Stimulated activated CD8-positive, alpha-beta memory T cell treated with anti-CD3 and anti-CD28 coated beads, Interleukin-15, amount 100 ng/mL, for 24 hours (primary cell): ENCODE data around the gene DPM2.

Experiments
- DNase-seq: peaks from one replicate; pipeline ENCODE4 v3.0.0-alpha.2; 2020; ENCODE audit warnings: low read depth

The DPM2 gene

GRCh38 chr9:127973169-127974000 lies 35.7 kb upstream of the DPM2 start:
- DNase-seq, result no peak

DNA sequence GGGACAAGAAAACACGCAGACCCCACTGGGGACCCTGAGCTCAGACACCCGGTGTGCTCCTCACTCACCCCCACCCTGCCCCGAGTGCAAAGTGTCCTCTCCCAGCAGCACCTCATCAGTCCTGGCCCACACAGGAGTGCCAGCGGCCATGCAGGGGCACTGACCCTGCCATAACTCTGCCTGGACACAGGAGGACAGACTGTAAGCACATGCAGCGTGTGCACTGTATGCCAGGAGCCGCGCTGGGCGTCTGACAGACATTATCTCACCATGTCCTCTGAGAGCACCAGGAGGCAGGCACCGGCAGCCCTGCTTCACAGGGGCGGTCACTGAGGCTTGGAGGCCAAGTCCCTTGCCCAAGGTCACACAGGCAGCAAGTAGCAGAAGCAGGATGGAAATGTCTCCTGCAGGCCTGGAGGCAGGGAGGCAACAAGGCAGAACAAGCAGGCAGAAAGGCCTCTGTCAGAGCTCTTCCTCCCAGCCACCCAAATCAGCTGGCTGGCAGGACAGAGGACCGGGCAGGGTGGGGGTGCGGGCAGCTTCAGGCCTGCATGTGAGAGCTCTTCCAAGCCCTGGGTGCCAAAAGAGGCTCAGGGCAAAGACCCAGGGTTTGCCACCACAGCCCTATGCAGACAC lies 34.7 kb upstream of the DPM2 start:
- no peak for DNase-seq

DNA sequence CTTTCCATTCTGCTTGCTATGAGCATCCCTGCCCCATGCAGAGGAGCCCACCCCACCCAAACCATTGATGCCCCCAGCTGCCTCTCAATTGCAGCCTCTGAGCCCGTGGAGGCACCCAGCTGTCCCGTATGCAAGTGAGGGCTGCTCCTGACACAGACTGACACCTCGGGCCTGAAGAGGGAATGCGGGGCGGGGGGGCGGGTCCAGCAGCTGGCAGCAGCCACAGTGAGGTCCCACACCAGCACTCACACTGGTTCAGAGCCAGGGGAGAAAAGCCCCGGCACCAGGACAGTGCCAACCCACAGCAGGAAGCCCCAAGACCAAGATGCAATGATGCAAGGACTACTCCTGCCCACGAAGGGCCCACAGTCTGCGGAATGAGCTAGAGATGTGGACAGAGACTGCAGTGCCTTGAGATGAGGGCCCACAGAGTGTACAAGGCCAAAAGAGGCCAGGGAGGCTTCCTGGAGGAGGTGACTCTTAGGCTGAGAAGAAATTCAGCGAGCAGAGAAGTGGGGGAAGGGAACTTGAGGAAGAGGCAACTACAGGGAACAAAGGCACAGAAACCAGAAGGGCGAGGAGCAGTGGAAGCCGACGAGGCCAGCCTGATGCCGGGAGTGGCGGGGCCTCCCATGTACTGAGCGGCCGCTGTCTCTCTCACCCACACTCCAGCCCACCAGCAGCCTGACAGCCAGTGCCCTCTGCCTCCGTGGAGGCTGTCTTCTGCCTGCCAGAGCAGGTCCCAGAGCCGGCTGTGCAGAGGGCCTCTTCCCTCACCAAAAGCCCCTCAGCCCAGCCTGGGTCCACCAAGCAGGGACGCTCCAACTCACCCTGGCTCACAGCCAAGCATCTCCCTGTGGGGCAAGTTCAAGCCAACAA lies 33.9 kb upstream of the DPM2 start:
- DNase-seq, result no peak

DNA sequence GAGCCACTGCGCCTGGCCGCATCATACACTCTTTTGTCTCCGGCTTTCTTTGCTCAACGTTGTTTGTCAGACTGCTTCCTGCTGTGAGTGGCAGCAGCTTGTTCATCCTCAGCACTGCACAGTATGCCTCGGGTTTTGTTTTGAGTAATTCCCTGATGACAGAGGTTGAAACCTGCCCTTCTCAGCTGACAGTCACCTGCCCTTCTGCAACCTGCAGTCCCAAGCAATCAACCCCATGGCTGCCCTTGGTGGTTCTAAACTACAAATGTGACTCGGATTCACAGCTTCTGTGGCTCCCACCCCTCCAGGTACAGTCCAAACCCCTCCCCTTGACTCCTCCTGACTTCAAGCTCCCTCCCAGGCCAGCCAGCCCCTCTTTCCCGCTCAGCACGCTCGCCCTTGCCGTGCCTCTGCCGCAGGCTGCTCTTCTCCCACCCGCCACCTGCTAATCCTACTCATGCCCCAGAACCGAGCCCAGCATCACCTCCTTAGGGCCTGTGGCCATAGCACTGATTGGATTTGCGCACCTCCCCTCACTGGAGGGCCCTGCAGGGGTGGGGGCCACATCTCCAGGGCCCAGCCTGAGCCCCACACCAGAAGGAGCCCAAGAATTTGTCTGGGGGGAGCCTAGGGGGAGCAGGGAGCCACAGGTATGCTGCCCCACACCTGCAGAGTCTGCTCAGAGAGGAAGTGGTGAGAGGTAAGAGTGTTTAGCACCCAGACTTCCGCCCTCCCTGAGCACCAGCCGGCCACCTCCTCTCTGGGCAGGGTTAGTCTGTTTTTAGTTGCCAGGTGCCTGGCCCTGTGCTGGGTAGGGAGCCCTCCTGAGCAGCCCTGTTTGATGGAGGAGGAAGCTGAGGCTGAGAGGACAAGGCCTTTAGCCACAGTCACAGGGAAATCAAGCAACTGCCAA lies 33.0 kb upstream of the DPM2 start:
- DNase-seq, result no peak

DNA sequence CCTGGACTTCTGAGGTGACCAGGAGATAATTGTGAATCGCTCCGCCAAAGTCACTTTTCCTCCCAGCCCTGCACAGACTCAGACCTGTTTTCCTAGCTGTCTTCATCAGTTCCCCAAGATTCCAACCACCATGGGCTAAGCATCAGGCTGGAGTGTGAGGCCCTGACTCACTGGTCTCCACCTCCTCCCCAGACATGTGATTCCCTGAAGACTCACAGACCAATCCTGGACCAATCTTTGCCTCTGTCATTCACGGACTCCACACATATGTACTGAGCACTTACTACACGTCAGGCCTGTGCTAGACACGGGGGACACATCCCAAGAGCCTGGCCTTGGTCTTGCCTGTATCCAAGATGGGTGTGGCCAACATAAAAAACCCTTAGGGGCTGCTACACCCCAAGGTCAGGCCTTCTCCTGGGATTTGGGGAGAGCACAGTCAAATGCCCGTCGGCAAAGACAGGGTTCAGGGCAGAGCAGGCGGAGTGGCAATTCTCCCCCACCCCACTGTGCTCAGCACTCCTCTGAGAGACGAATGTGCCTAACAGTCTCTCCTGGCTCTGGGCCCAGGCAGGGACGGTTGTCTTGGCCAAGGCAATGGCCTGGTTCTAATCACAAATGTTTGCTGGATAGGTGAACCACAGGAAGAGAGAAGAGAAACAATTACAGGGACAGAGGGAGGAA lies 31.2 kb upstream of the DPM2 start:
- no peak for DNase-seq

GRCh38 chr9:127968042-127968441 lies 30.4 kb upstream of the DPM2 start:
- no peak for DNase-seq

GRCh38 chr9:127967151-127967809 lies 29.6 kb upstream of the DPM2 start:
- DNase-seq, result no peak

DNA sequence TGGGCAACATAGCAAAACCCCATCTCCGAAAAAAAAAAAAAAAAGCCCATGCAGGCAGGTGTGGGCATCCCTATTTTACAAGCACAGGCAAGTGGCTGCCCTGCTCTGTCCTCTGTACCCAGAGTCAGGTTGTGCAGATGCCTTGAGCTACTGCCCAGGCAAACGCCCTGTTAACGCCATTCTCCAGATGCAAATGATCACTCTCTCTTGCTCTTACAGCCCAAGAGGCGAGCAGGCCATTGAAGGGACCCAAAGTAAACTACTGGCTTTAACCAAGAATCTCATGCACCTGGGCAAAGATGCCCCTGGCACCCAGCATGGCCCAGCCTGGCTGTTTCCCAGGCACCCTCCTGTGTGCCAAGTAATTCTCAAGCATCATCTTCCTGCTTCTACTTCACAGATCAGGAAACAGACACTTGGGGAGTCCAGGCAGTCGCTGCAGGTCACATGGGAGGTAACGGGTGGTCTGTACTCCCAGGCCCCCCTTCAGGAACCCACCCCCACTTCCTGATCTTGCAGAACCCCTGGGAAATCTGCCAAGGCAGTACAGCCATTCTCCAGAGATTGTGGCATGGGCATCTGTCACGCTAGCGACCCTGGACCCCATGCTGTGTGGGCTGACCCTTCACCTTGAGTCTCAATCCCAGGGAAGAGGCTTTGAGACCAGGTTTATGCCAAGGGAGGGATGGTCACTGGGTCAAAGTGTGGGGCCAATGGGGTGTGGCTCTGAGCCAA lies 28.9 kb upstream of the DPM2 start:
- DNase-seq, result no peak

DNA sequence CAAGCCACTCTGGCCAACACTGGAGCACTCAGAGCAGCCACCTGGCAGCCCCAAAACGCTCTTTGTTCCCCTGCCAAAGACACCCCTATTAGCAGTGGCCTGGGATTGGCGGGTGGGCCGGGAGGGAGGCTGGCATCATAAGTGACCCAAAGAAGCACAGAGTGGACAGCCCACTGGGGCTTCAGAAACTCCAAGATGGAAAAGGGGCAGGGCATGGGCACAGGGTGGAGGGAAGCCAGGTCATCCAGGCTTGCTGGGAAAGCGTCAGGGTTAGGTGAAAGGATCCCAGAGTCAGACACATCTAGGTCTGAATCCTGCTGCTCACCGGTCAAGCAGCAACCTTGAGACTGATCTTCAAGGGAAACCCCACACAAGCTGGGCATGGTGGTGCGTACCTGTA lies 28.3 kb upstream of the DPM2 start:
- DNase-seq, result no peak

DNA sequence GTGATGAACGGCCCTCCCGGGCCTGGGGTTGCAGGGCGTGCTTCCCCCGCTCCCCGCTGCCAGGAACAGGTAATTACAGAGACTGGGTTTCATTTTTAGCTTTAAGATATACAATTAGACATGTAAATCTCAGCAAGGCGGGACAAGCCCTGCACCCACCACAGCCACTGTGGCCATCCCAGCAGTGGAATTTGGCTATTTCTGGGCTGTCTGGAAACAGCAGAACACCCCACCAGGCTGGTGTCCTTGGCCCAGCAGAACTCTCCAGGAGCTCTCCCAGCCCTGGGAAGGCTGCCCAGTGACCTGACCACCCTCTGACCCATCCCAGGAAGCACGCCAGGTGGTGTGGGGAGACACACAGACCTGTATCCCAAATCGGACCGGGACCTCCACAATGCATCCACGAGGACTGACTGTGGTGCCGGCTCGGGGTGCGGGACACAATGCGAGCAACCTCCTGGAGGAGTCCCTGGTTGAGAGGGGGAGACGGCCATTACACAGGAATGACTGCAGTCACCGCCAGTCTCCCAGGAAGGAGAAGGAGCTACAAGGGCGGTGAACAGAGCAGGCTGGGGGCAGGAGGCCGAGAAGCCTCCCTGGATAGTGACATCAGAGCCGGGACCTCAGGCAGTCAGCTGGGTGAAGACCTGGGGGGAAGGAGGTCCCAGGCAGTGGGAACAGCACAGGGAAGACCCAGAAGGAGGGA lies 25.9 kb upstream of the DPM2 start:
- DNase-seq, result no peak

DNA sequence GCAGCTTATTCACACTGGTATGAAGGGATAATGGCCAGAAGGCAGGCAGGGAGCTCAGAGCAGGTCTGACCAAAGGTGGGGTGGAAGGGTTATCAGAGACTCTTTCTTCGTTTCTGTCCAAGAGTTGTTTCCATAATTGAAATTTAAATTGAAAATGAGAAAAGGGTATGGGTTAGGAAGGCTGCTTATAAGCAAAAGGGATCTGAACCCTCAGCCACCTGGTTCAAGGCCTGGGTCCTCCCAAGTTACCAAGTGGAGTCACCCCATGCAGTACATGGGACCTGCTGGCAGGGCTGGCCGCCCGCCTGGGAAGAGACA lies 25.3 kb upstream of the DPM2 start:
- DNase-seq, result no peak

- DNase-seq, result no peak
These were observed 24.6 kb upstream of the DPM2 start for GRCh38 chr9:127962278-127962677.

GRCh38 chr9:127961613-127962155 lies 24.0 kb upstream of the DPM2 start:
- DNase-seq, result no peak

DNA sequence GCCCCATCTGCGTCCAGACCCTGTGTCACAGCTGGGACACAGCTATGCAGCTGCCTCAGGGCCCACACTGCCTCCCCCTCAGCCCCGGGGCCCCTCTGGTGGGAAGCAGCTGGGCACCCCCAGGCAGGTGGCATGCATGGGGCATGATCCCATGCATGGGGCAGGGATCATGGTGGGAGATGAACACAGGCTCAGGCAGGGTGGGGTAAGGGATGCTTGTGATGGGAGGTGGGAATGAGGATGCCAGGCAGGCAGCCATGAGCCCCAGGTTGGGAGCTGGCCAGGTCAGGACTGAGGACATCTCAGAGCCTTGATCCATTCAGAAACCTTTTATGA lies 23.5 kb upstream of the DPM2 start:
- DNase-seq, result no peak

- DNase-seq, result no peak
These were observed 22.9 kb upstream of the DPM2 start for GRCh38 chr9:127960410-127961154.

GRCh38 chr9:127959841-127960409 lies 22.3 kb upstream of the DPM2 start:
- DNase-seq, result no peak

DNA sequence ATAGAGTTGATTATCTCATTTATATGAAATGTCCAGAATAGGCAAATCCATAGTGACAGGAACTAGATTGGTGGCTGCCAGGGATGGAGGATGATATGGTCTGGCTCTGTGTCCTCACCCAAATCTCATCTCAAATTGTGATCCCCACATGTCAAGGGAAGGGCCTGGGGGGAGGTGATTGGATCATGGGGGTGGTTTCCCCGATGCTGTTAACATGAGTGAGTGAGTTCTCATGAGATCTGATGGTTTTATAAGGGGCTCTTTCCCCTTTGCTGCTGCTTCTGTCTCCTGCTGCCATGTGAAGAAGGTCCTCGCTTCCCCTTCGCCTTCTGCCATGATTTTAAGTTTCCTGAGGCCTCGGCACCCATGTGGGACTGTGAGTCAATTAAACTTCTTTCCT lies 21.7 kb upstream of the DPM2 start:
- no peak for DNase-seq

DNA sequence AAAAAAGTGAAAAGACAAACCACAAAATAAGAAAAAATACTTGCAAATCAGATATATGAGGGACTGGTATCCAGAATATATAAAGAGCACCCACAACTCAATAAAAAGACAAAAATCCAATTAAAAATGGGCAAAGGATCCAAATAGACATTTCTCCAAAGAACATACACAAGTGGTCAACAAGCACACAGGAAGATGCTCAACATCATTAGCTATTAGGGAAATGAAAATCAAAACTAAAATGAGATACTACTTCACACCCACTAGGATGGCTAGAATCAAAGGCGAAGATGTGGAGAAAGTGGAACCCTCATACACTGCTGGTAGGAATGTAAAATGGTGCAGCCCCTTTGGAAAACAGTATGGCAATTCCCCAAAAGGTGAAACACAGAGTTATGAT lies 21.1 kb upstream of the DPM2 start:
- no peak for DNase-seq
